WTC11 (cell line): Measurements from ENCODE around the gene KLRD1. TPM values are rescaled to one million over a fixed set of nuclear protein-coding genes. Genes with fewer than 3 reads are reported as not detected.

Experiments
- ATAC-seq: fragments of 200-7000 bp; cut with Tn5 transposase; 2 replicates; pipeline ENCODE4 v1.10.0; 2021; ENCODE audit warnings: mild to moderate bottlenecking, moderate library complexity
- CTCF ChIA-PET: fragments of 300-600 bp; sonication (Branson Sonifier 250); formaldehyde crosslinking; loops from one replicate; lab custom pipeline; 2021; ENCODE audit warnings: antibody characterized with exemption; lab: Charles Lee
- POLR2A ChIA-PET: fragments of 350-600 bp; sonication (Branson Sonifier 250); formaldehyde crosslinking; loops from one replicate; lab custom pipeline; 2021; ENCODE audit warnings: antibody characterized with exemption; lab: Charles Lee
- DNase-seq: peaks from one replicate; pipeline ENCODE4 v3.0.0; 2021; ENCODE audit warnings: low spot score
- H3K27ac Mint-ChIP-seq: 2 replicates; pipeline ENCODE4 v1.8.0; 2021; ENCODE audit warnings: mixed read lengths
- H3K27me3 Mint-ChIP-seq: 2 replicates; pipeline ENCODE4 v1.8.0; 2021; ENCODE audit warnings: low read depth, mild to moderate bottlenecking, moderate library complexity, mixed read lengths
- H3K36me3 Mint-ChIP-seq: 2 replicates; pipeline ENCODE4 v1.8.0; 2021; ENCODE audit warnings: mixed read lengths
- H3K4me1 Mint-ChIP-seq: 2 replicates; pipeline ENCODE4 v1.8.0; 2022; ENCODE audit warnings: mixed read lengths
- H3K4me3 Mint-ChIP-seq: 2 replicates; pipeline ENCODE4 v1.8.0; 2021; ENCODE audit warnings: mild to moderate bottlenecking, moderate library complexity, mixed read lengths
- H3K9me3 Mint-ChIP-seq: 2 replicates; pipeline ENCODE4 v1.8.0; 2021; ENCODE audit warnings: mixed read lengths
- EMX1 ChIP-seq: fragments of 250-450 bp; sonication (Bioruptor Pico); IDR thresholded peaks from 2 replicates; pipeline ENCODE4 v1.8.0; 2021; ENCODE audit warnings: mild to moderate bottlenecking
- ESRRA ChIP-seq: sonication (generic); formaldehyde crosslinking; IDR thresholded peaks from 2 replicates; pipeline ENCODE4 v1.8.1; 2022; ENCODE audit warnings: mild to moderate bottlenecking, missing genetic modification reagents, borderline replicate concordance
- ETV6 ChIP-seq: sonication (generic); formaldehyde crosslinking; IDR thresholded peaks from 2 replicates; pipeline ENCODE4 v1.8.1; 2022; ENCODE audit warnings: mild to moderate bottlenecking, missing genetic modification reagents
- IRF2 ChIP-seq: sonication (generic); formaldehyde crosslinking; IDR thresholded peaks from 2 replicates; pipeline ENCODE4 v1.8.0; 2022; ENCODE audit warnings: low read depth, missing genetic modification reagents, borderline replicate concordance
- KAT7 ChIP-seq: sonication (generic); formaldehyde crosslinking; IDR thresholded peaks from 2 replicates; pipeline ENCODE4 v1.8.1; 2023; ENCODE audit warnings: missing genetic modification reagents, mild to moderate bottlenecking, borderline replicate concordance
- NFATC4 ChIP-seq: fragments of 250-450 bp; sonication (Bioruptor Pico); IDR thresholded peaks from 2 replicates; pipeline ENCODE4 v1.9.0; 2021; ENCODE audit warnings: mild to moderate bottlenecking
- NR2C2 ChIP-seq: sonication (generic); formaldehyde crosslinking; IDR thresholded peaks from 2 replicates; pipeline ENCODE4 v1.8.0; 2022; ENCODE audit warnings: mild to moderate bottlenecking, missing genetic modification reagents
- PRDM15 ChIP-seq: sonication (generic); formaldehyde crosslinking; IDR thresholded peaks from 2 replicates; pipeline ENCODE4 v1.8.0; 2022; ENCODE audit warnings: missing genetic modification reagents
- SMAD3 ChIP-seq: sonication (generic); formaldehyde crosslinking; IDR thresholded peaks from 2 replicates; pipeline ENCODE4 v1.8.0; 2022; ENCODE audit warnings: missing genetic modification reagents, mild to moderate bottlenecking, borderline replicate concordance
- SP1 ChIP-seq: sonication (generic); formaldehyde crosslinking; conservative IDR thresholded peaks from 2 replicates; pipeline ENCODE4 v1.8.1; 2022; ENCODE audit warnings: missing genetic modification reagents
- ZNF263 ChIP-seq: sonication (generic); formaldehyde crosslinking; IDR thresholded peaks from 2 replicates; pipeline ENCODE4 v1.8.1; 2022; ENCODE audit warnings: low read depth, mild to moderate bottlenecking, moderate library complexity, missing genetic modification reagents
- ZNF671 ChIP-seq: fragments of 250-450 bp; sonication (Bioruptor Pico); IDR thresholded peaks from 2 replicates; pipeline ENCODE4 v1.8.0; 2021; ENCODE audit warnings: mild to moderate bottlenecking
- total RNA-seq: library from RNA; stranded (reverse); gene quantifications from 3 replicates; pipeline ENCODE4 v1.2.3, GENCODE V29; 2021
- TF ChIP-seq, protein P1 (sequence below): sonication (generic); formaldehyde crosslinking; IDR thresholded peaks from 2 replicates; pipeline ENCODE4 v1.8.1; 2022; ENCODE audit warnings: mild to moderate bottlenecking, missing genetic modification reagents, moderate library complexity, borderline replicate concordance
- TF ChIP-seq, protein P2 (sequence below): sonication (generic); formaldehyde crosslinking; IDR thresholded peaks from 2 replicates; pipeline ENCODE4 v1.8.0; 2023; ENCODE audit warnings: missing genetic modification reagents

The KLRD1 gene
- total RNA-seq, 1 experiment from 2014 or later, result 0.55 TPM

- TF ChIP-seq NFATC4 (CRISPR knock-in tag) (no peak), ZNF263 (CRISPR knock-in tag) (no peak), NR2C2 (CRISPR knock-in tag) (no peak), KAT7 (CRISPR knock-in tag) (no peak), ESRRA (CRISPR knock-in tag) (no peak)
- TF ChIP-seq, protein P1, sequence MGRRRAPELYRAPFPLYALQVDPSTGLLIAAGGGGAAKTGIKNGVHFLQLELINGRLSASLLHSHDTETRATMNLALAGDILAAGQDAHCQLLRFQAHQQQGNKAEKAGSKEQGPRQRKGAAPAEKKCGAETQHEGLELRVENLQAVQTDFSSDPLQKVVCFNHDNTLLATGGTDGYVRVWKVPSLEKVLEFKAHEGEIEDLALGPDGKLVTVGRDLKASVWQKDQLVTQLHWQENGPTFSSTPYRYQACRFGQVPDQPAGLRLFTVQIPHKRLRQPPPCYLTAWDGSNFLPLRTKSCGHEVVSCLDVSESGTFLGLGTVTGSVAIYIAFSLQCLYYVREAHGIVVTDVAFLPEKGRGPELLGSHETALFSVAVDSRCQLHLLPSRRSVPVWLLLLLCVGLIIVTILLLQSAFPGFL (CRISPR knock-in tag), result no peak
- TF ChIP-seq, protein P2, sequence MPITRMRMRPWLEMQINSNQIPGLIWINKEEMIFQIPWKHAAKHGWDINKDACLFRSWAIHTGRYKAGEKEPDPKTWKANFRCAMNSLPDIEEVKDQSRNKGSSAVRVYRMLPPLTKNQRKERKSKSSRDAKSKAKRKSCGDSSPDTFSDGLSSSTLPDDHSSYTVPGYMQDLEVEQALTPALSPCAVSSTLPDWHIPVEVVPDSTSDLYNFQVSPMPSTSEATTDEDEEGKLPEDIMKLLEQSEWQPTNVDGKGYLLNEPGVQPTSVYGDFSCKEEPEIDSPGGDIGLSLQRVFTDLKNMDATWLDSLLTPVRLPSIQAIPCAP (CRISPR knock-in tag), result no peak
Observed at GRCh38 chr12:10260927-10261326, 46.7 kb upstream of the KLRD1 start (continued).

GRCh38 chr12:10268037-10268436 is 39.6 kb upstream of the KLRD1 start:
- ChIA-PET CTCF (no interaction called here), POLR2A (no interaction called here)
- H3K4me3 Mint-ChIP-seq, result no peak overlapping the region
- ATAC-seq (no peak), DNase-seq (no peak)
- no peaks in the 10 kb centered on the region for H3K4me1 Mint-ChIP-seq
- H3K36me3 Mint-ChIP-seq, result no peaks in the 10 kb centered on the region
- TF ChIP-seq IRF2 (no peak), ETV6 (CRISPR knock-in tag) (no peak), EMX1 (CRISPR knock-in tag) (no peak)
- no peak overlapping the region for H3K27ac Mint-ChIP-seq
- no peaks in the 10 kb centered on the region; the same call in 1 of the 2 replicates for H3K27me3 Mint-ChIP-seq
- no peaks in the 10 kb centered on the region for H3K9me3 Mint-ChIP-seq

- Mint-ChIP-seq H3K4me1 (no peaks in the 10 kb centered on the region), H3K9me3 (peaks cover 7% of the 10 kb centered on the region; the same call in 1 of the 2 replicates), H3K4me3 (no peak overlapping the region), H3K27ac (no peak overlapping the region)
- DNase-seq, result no peak
- TF ChIP-seq PRDM15 (CRISPR knock-in tag), result no peak
- TF ChIP-seq ZNF263 (CRISPR knock-in tag), result no peak
- TF ChIP-seq, all 79 proteins: peak for 0
- Mint-ChIP-seq H3K36me3 (no peaks in the 10 kb centered on the region), H3K27me3 (no peaks in the 10 kb centered on the region; the same call in 1 of the 2 replicates)
- ATAC-seq, result no peak
- ChIA-PET POLR2A (no interaction called here), CTCF (no interaction called here)
Observed at GRCh38 chr12:10272467-10272866, 35.2 kb upstream of the KLRD1 start.

GRCh38 chr12:10276774-10277173 is 30.9 kb upstream of the KLRD1 start:
- Mint-ChIP-seq H3K4me3 (no peak overlapping the region), H3K27ac (no peak overlapping the region), H3K36me3 (no peaks in the 10 kb centered on the region), H3K4me1 (no peaks in the 10 kb centered on the region), H3K27me3 (no peaks in the 10 kb centered on the region), H3K9me3 (peaks cover 10% of the 10 kb centered on the region; the same call in 1 of the 2 replicates)
- DNase-seq (no peak), ATAC-seq (no peak)
- CTCF ChIA-PET, result no interaction called here
- POLR2A ChIA-PET, result no interaction called here
- TF ChIP-seq ZNF671 (CRISPR knock-in tag) (no peak), SP1 (CRISPR knock-in tag) (no peak), SMAD3 (CRISPR knock-in tag) (no peak)
